Measurements from ENCODE around the gene ADCY6. TPM values are rescaled to one million over a fixed set of nuclear protein-coding genes. Genes with fewer than 3 reads are reported as not detected.

Gene ADCY6
- total RNA-seq, 1 experiment from 2014 or later: 31.1 TPM

DNA sequence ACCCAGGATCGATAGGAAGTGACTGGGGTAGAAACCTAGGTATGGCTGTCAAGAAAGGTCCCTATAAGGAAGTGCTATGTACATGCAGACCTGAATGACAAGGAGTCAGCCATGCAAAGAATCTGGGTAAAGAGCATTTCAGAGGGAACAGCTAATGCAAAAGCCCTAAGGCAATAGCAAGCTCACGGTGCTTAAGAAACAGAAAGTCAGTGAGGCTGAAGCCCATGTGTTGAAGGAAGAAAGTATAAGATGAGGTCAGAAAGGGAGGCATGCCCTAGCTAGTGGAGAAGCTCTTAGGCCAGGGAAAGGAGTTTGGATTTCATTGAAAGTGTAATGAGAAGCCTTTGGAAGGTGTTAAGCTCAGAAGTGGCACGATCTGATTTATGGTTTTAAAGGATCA, 6.0 kb upstream of the ADCY6 start:
- WGBS (ENCODE audit: extremely low coverage, insufficient read length, low lambda C conversion rate): no CpG with 5 or more reads among the region's 3 CpGs

More for the DNA sequence above, 6.0 kb upstream of the ADCY6 start:
- Histone ChIP-seq H3K9me3 (ENCODE audit: control insufficient read depth, low read depth, low read length) (no peaks in the 10 kb centered on the region), H4K5ac (ENCODE audit: insufficient read length, low read depth, low read length) (no peak overlapping the region), H2BK120ac (ENCODE audit: low read depth, low read length, poor library complexity, severe bottlenecking) (no peak overlapping the region), H3K27me3 (ENCODE audit: insufficient read depth, low read length) (no peaks in the 10 kb centered on the region; the same call in 1 of the 2 replicates), H2AK5ac (ENCODE audit: insufficient read length, low read length) (no peak overlapping the region), H4K20me1 (ENCODE audit: control insufficient read depth, insufficient read depth, insufficient read length) (no peaks in the 10 kb centered on the region), H2BK5ac (ENCODE audit: insufficient read length, low read length) (no peak overlapping the region), H3K56ac (ENCODE audit: insufficient read length, low read depth, low read length) (no peak overlapping the region), H2BK20ac (ENCODE audit: low read depth, low read length, poor library complexity, severe bottlenecking) (no peak overlapping the region), H4K91ac (ENCODE audit: insufficient read length, low read depth, low read length) (no peak overlapping the region), H3K4me1 (ENCODE audit: insufficient read depth, low read length) (no peaks in the 10 kb centered on the region), H3K23me2 (ENCODE audit: insufficient read length, low read depth, low read length, poor library complexity, severe bottlenecking) (no peaks in the 10 kb centered on the region), H3K27ac (ENCODE audit: insufficient read length, low read depth, low read length) (no peak overlapping the region), H3K9ac (ENCODE audit: extremely low read depth, insufficient read length, low read length) (no peak overlapping the region), H3K79me1 (ENCODE audit: insufficient read depth, low read depth, low read length, poor library complexity, severe bottlenecking) (no peaks in the 10 kb centered on the region), H3K18ac (ENCODE audit: insufficient read length, low read depth, low read length) (no peak overlapping the region), H2BK12ac (ENCODE audit: insufficient read length, low read depth, low read length) (no peak overlapping the region), H3T11ph (ENCODE audit: low read length) (no peak overlapping the region), H3K4me2 (ENCODE audit: insufficient read depth, insufficient read length, low read length) (no peak overlapping the region), H2AFZ (ENCODE audit: low read length) (no peak overlapping the region), H3K23ac (ENCODE audit: insufficient read length, low read depth, low read length) (no peak overlapping the region), H3K4ac (ENCODE audit: low read depth, low read length) (no peak overlapping the region), H3K14ac (ENCODE audit: insufficient read depth, low read length) (no peak overlapping the region), H4K8ac (replicated peaks; ENCODE audit: insufficient read length, low read depth, low read length) (no peak overlapping the region), H2BK15ac (ENCODE audit: low read depth, low read length) (no peak overlapping the region), H3K79me2 (ENCODE audit: insufficient read depth, low read length) (no peaks in the 10 kb centered on the region)
- peak; percentile 56 for DNase-seq
- TF ChIP-seq, protein P1, sequence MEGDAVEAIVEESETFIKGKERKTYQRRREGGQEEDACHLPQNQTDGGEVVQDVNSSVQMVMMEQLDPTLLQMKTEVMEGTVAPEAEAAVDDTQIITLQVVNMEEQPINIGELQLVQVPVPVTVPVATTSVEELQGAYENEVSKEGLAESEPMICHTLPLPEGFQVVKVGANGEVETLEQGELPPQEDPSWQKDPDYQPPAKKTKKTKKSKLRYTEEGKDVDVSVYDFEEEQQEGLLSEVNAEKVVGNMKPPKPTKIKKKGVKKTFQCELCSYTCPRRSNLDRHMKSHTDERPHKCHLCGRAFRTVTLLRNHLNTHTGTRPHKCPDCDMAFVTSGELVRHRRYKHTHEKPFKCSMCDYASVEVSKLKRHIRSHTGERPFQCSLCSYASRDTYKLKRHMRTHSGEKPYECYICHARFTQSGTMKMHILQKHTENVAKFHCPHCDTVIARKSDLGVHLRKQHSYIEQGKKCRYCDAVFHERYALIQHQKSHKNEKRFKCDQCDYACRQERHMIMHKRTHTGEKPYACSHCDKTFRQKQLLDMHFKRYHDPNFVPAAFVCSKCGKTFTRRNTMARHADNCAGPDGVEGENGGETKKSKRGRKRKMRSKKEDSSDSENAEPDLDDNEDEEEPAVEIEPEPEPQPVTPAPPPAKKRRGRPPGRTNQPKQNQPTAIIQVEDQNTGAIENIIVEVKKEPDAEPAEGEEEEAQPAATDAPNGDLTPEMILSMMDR (conservative IDR thresholded peaks at IDR 0.05): no peak
- H3K27me3 Mint-ChIP-seq (ENCODE audit: low read depth): peaks cover 8% of the 10 kb centered on the region
- H3K36me3 Mint-ChIP-seq (ENCODE audit: insufficient read depth in 1 of 3, low read depth in 3 of 3): no peaks in the 10 kb centered on the region
- no peak overlapping the region for H3K27ac Mint-ChIP-seq
- peaks cover 21 to 23% of the 10 kb centered on the region in 2 experiments for H3K4me1 Mint-ChIP-seq
- no peaks in the 10 kb centered on the region for H3K9me3 Mint-ChIP-seq
- no peak overlapping the region for H3K4me3 Mint-ChIP-seq
